Large intestine (tissue), 3 donors: ENCODE measurements around the gene FALEC. TPM values are rescaled to one million over a fixed set of nuclear protein-coding genes. Genes with fewer than 3 reads are reported as not detected.

ENCODE experiments used
- DNase-seq, 2 donors: peaks; one replicate each; pipeline versions ENCODE4 v3.0.0 to v3.0.0-alpha.2; 2013
- H3K27ac ChIP-seq: one replicate; pipeline ENCODE4 v1.5.1; 2013; ENCODE audit warnings: low read length
- H3K27me3 ChIP-seq: 2 replicates; pipeline ENCODE4 v1.6.1; 2013; ENCODE audit warnings: low read length; ENCODE audit not compliant: control insufficient read depth, insufficient read depth
- H3K36me3 ChIP-seq: 2 replicates; pipeline ENCODE4 v1.6.1; 2013; ENCODE audit warnings: low read length; ENCODE audit not compliant: control insufficient read depth, insufficient read depth
- H3K4me1 ChIP-seq: one replicate; pipeline ENCODE4 v1.6.1; 2013; ENCODE audit warnings: low read length; ENCODE audit not compliant: control insufficient read depth, insufficient read depth
- H3K4me3 ChIP-seq: one replicate; pipeline ENCODE4 v1.5.1; 2013; ENCODE audit warnings: low read length
- H3K9me3 ChIP-seq: one replicate; pipeline ENCODE4 v1.6.1; 2013; ENCODE audit warnings: mild to moderate bottlenecking, low read depth, low read length, moderate library complexity; ENCODE audit not compliant: control insufficient read depth
- WGBS: methylation state at CpG from one replicate; pipeline ENCODE4 v1.1.5; 2013; ENCODE audit warnings: low lambda C conversion rate; ENCODE audit not compliant: insufficient coverage; 5-methylcytosine and 5-hydroxymethylcytosine counted together
- polyA plus RNA-seq: library from polyadenylated mRNA; unstranded; fragments of 120-200 nt; gene quantifications from one replicate; pipeline ENCODE4 v1.2.1, GENCODE V29; 2013

Gene FALEC
- polyA plus RNA-seq, 1 donor, result 0.31 TPM

- peaks cover 18% of the 10 kb centered on the region for H3K4me1 ChIP-seq
- peak overlapping the region; percentile 55 for H3K27ac ChIP-seq
- no peak overlapping the region for H3K4me3 ChIP-seq
- H3K27me3 ChIP-seq, result peaks cover 15% of the 10 kb centered on the region
- DNase-seq, result peak; percentile 86 to 88
- no CpG with 5 or more reads among the region's 13 CpGs for WGBS
- peaks cover 6% of the 10 kb centered on the region for H3K36me3 ChIP-seq
- H3K9me3 ChIP-seq, result no peaks in the 10 kb centered on the region
These were observed 36.8 kb downstream of the FALEC start for GRCh38 chr1:150552128-150552910.

- WGBS, result no CpG with 5 or more reads among the region's 12 CpGs
- Histone ChIP-seq H3K9me3 (no peaks in the 10 kb centered on the region), H3K4me1 (peaks cover 18% of the 10 kb centered on the region), H3K27ac (peak overlapping the region; percentile 55), H3K4me3 (no peak overlapping the region), H3K36me3 (peaks cover 6% of the 10 kb centered on the region), H3K27me3 (peaks cover 15% of the 10 kb centered on the region)
- no peak for DNase-seq
These were observed 37.3 kb downstream of the FALEC start for GRCh38 chr1:150552911-150553289.

- H3K27me3 ChIP-seq, result peaks cover 13% of the 10 kb centered on the region
- no peaks in the 10 kb centered on the region for H3K9me3 ChIP-seq
- DNase-seq, result no peak
- no CpG with 5 or more reads among the region's 23 CpGs for whole genome bisulfite sequencing
- peaks cover 6% of the 10 kb centered on the region for H3K36me3 ChIP-seq
- no peak overlapping the region for H3K4me3 ChIP-seq
- H3K4me1 ChIP-seq, result peaks cover 15% of the 10 kb centered on the region
- no peak overlapping the region for H3K27ac ChIP-seq
These were observed 38.0 kb downstream of the FALEC start for GRCh38 chr1:150553392-150554085.

- peaks cover 12% of the 10 kb centered on the region for H3K27me3 ChIP-seq
- H3K4me3 ChIP-seq, result no peak overlapping the region
- H3K36me3 ChIP-seq, result peaks cover 6% of the 10 kb centered on the region
- no peak overlapping the region for H3K27ac ChIP-seq
- H3K4me1 ChIP-seq, result peaks cover 14% of the 10 kb centered on the region
- no CpG with 5 or more reads among the region's 8 CpGs for WGBS
- H3K9me3 ChIP-seq, result no peaks in the 10 kb centered on the region
- DNase-seq, result no peak
These were observed 38.5 kb downstream of the FALEC start for GRCh38 chr1:150554086-150554452.

- Histone ChIP-seq H3K4me1 (peaks cover 18% of the 10 kb centered on the region), H3K27ac (no peak overlapping the region), H3K4me3 (no peak overlapping the region), H3K9me3 (no peaks in the 10 kb centered on the region), H3K27me3 (peaks cover 3% of the 10 kb centered on the region), H3K36me3 (peaks cover 6% of the 10 kb centered on the region)
- WGBS, result no CpG with 5 or more reads among the region's 19 CpGs
- DNase-seq, result no peak
These were observed 39.8 kb downstream of the FALEC start for GRCh38 chr1:150555198-150555970.

GRCh38 chr1:150555971-150556865, 40.7 kb downstream of the FALEC start:
- no CpG with 5 or more reads among the region's 26 CpGs for WGBS
- no peak overlapping the region for H3K4me3 ChIP-seq
- H3K4me1 ChIP-seq, result peaks cover 23% of the 10 kb centered on the region
- no peaks in the 10 kb centered on the region for H3K9me3 ChIP-seq
- H3K27me3 ChIP-seq, result no peaks in the 10 kb centered on the region
- DNase-seq, result no peak
- H3K27ac ChIP-seq, result no peak overlapping the region
- H3K36me3 ChIP-seq, result peaks cover 6% of the 10 kb centered on the region

GRCh38 chr1:150557065-150557600, 41.6 kb downstream of the FALEC start:
- Histone ChIP-seq H3K27me3 (no peaks in the 10 kb centered on the region), H3K27ac (no peak overlapping the region), H3K36me3 (peaks cover 6% of the 10 kb centered on the region), H3K9me3 (no peaks in the 10 kb centered on the region), H3K4me3 (no peak overlapping the region), H3K4me1 (peaks cover 27% of the 10 kb centered on the region)
- DNase-seq, result no peak
- WGBS, result no CpG with 5 or more reads among the region's 26 CpGs

GRCh38 chr1:150557813-150558212, 42.3 kb downstream of the FALEC start:
- no peaks in the 10 kb centered on the region for H3K27me3 ChIP-seq
- peaks cover 28% of the 10 kb centered on the region for H3K4me1 ChIP-seq
- no peaks in the 10 kb centered on the region for H3K9me3 ChIP-seq
- peaks cover 6% of the 10 kb centered on the region for H3K36me3 ChIP-seq
- no peak for DNase-seq
- no peak overlapping the region for H3K27ac ChIP-seq
- no peak overlapping the region for H3K4me3 ChIP-seq
- no CpG with 5 or more reads among the region's 15 CpGs for WGBS

GRCh38 chr1:150558303-150558704, 42.8 kb downstream of the FALEC start:
- no peak for DNase-seq

More at GRCh38 chr1:150558303-150558704, 42.8 kb downstream of the FALEC start:
- Histone ChIP-seq H3K27ac (no peak overlapping the region), H3K9me3 (no peaks in the 10 kb centered on the region), H3K4me1 (peaks cover 28% of the 10 kb centered on the region), H3K4me3 (no peak overlapping the region), H3K27me3 (no peaks in the 10 kb centered on the region), H3K36me3 (peaks cover 6% of the 10 kb centered on the region)
- no CpG with 5 or more reads among the region's 15 CpGs for WGBS
